SK-N-SH (cell line): Measurements from ENCODE around the gene MT2A. TPM values are rescaled to one million over a fixed set of nuclear protein-coding genes. Genes with fewer than 3 reads are reported as not detected.

Experiments
- CTCF ChIA-PET: fragments of 300-600, 350-600 bp; formaldehyde crosslinking; extraction: SDS; loops from one replicate; lab custom pipeline; 2021; lab: Yijun Ruan, JAX
- POLR2A ChIA-PET: fragments of 350-600 bp; sonication (Branson Sonifier 250); formaldehyde crosslinking; extraction: SDS; loops from one replicate; lab custom pipeline; 2020; ENCODE audit warnings: antibody characterized with exemption, inconsistent platforms; lab: Yijun Ruan, JAX
- DNase-seq: peaks from one replicate; pipeline ENCODE4 v3.0.0; 2012
- H2AFZ ChIP-seq: fragments of 200-600 bp; sonication (generic); 2 replicates; pipeline ENCODE4 v1.8.1; 2016; ENCODE audit warnings: antibody characterized with exemption, mild to moderate bottlenecking, low read depth
- H3F3A ChIP-seq: fragments of 200-600 bp; sonication (generic); replicated peaks from 2 replicates; pipeline ENCODE3; 2016; ENCODE audit warnings: antibody characterized with exemption, mild to moderate bottlenecking; ENCODE audit not compliant: insufficient read depth
- H3K27ac ChIP-seq, 2 experiments: fragments of 200-500 bp in 1 of 2; fragments of 200-600 bp in 1 of 2; sonication (Bioruptor generic) in 1 of 2; sonication (generic), shearing (Covaris generic) in 1 of 2; 2 replicates each; pipeline versions ENCODE4 v1.5.1 to v1.6.1; 2014 to 2016; ENCODE audit warnings: low read depth in 2 of 2, inconsistent platforms in 1 of 2, low read length in 1 of 2, mild to moderate bottlenecking in 1 of 2, mixed read lengths in 1 of 2
- H3K27me3 ChIP-seq: fragments of 200-600 bp; sonication (generic), shearing (Covaris generic); 2 replicates; pipeline ENCODE4 v1.6.1; 2016; ENCODE audit warnings: mixed run types; ENCODE audit not compliant: insufficient read depth
- H3K36me3 ChIP-seq, 2 experiments: fragments of 200-500 bp in 1 of 2; fragments of 200-600 bp in 1 of 2; sonication (Bioruptor generic) in 1 of 2; sonication (generic) in 1 of 2; replicated peaks in 1 of 2; 2 replicates each; pipeline versions ENCODE3 to v1.5.1; 2014 to 2016; ENCODE audit warnings: low read length in 1 of 2, mild to moderate bottlenecking in 1 of 2; ENCODE audit not compliant: insufficient read depth in 2 of 2, control insufficient read depth in 1 of 2
- H3K4me1 ChIP-seq, 2 experiments: fragments of 200-500 bp in 1 of 2; fragments of 200-600 bp in 1 of 2; sonication (Bioruptor generic) in 1 of 2; sonication (generic), shearing (Covaris generic) in 1 of 2; 2 replicates each; pipeline versions ENCODE4 v1.5.1 to v1.6.1; 2014 to 2016; ENCODE audit warnings: low read depth in 1 of 2, low read length in 1 of 2, mixed run types in 1 of 2; ENCODE audit not compliant: insufficient read depth in 2 of 2, control insufficient read depth in 1 of 2
- H3K4me2 ChIP-seq: fragments of 200-600 bp; sonication (generic), shearing (Covaris generic); 2 replicates; pipeline ENCODE4 v1.6.1; 2017; ENCODE audit warnings: mixed run types
- H3K4me3 ChIP-seq, 2 experiments: fragments of 200-500 bp in 1 of 2; fragments of 200-600 bp in 1 of 2; sonication (Bioruptor generic) in 1 of 2; sonication (generic), shearing (Covaris generic) in 1 of 2; 2 replicates each; pipeline versions ENCODE4 v1.5.1 to v1.8.1; 2014 to 2016; ENCODE audit warnings: low read depth in 2 of 2, inconsistent platforms in 1 of 2, low read length in 1 of 2, mild to moderate bottlenecking in 1 of 2, mixed read lengths in 1 of 2, moderate library complexity in 1 of 2
- H3K79me2 ChIP-seq: fragments of 200-600 bp; sonication (generic); 2 replicates; pipeline ENCODE4 v1.8.1; 2017; ENCODE audit warnings: mild to moderate bottlenecking; ENCODE audit not compliant: insufficient read depth
- H3K9ac ChIP-seq: fragments of 200-600 bp; sonication (generic); 2 replicates; pipeline ENCODE4 v1.6.1; 2017; ENCODE audit warnings: mixed run types
- H3K9me2 ChIP-seq: fragments of 200-600 bp; sonication (generic); 2 replicates; pipeline ENCODE4 v1.6.1; 2017; ENCODE audit warnings: mixed run types
- H3K9me3 ChIP-seq: fragments of 200-600 bp; sonication (generic); 2 replicates; pipeline ENCODE4 v1.6.1; 2017; ENCODE audit warnings: mixed run types, mild to moderate bottlenecking, moderate library complexity
- H4K20me1 ChIP-seq: fragments of 200-600 bp; sonication (generic); 2 replicates; pipeline ENCODE4 v1.6.1; 2017; ENCODE audit warnings: mild to moderate bottlenecking, mixed run types; ENCODE audit not compliant: insufficient read depth
- CHD2 ChIP-seq: fragments of 150-350 bp; IDR thresholded peaks from 2 replicates; pipeline ENCODE4 v1.6.1; 2018; ENCODE audit warnings: low read length; ENCODE audit not compliant: partially characterized antibody
- EZH2phosphoT487 ChIP-seq: fragments of 200-600 bp; sonication (generic); IDR thresholded peaks from 2 replicates; pipeline ENCODE4 v1.6.1; 2017; ENCODE audit warnings: low read depth, mixed run types, mild to moderate bottlenecking, antibody characterized with exemption, moderate library complexity, borderline replicate concordance
- FOSL2 ChIP-seq: IDR thresholded peaks from 2 replicates; pipeline ENCODE4 v1.4.0; 2012; ENCODE audit warnings: low read depth, mild to moderate bottlenecking, moderate library complexity, borderline replicate concordance
- FOXJ3 ChIP-seq: sonication (generic); formaldehyde crosslinking; IDR thresholded peaks from 2 replicates; pipeline ENCODE4 v1.5.1; 2020; ENCODE audit warnings: mild to moderate bottlenecking, missing genetic modification reagents
- GABPA ChIP-seq: IDR thresholded peaks from 2 replicates; pipeline ENCODE4 v1.4.0; 2012; ENCODE audit warnings: low read depth, mild to moderate bottlenecking
- MEF2A ChIP-seq: IDR thresholded peaks from 2 replicates; pipeline ENCODE4 v1.4.0; 2012; ENCODE audit warnings: low read depth, borderline replicate concordance
- MXI1 ChIP-seq: IDR thresholded peaks from 2 replicates; pipeline ENCODE4 v1.6.1; 2012; ENCODE audit warnings: mild to moderate bottlenecking, low read depth, low read length, improper control_type of control experiment
- NFIC ChIP-seq: IDR thresholded peaks from 2 replicates; pipeline ENCODE4 v1.4.0; 2012; ENCODE audit warnings: borderline replicate concordance
- NRF1 ChIP-seq: IDR thresholded peaks from 2 replicates; pipeline ENCODE4 v1.6.1; 2012; ENCODE audit warnings: low read depth, mild to moderate bottlenecking, low read length
- POLR2AphosphoS5 ChIP-seq: IDR thresholded peaks from 2 replicates; pipeline ENCODE4 v1.6.1; 2012; ENCODE audit warnings: low read depth, low read length
- REST ChIP-seq: IDR thresholded peaks from 2 replicates; pipeline ENCODE4 v1.6.1; 2012; ENCODE audit warnings: mild to moderate bottlenecking, low read depth, low read length, moderate library complexity
- RFX5 ChIP-seq: IDR thresholded peaks from 2 replicates; pipeline ENCODE4 v1.6.1; 2012; ENCODE audit warnings: mild to moderate bottlenecking, improper control_type of control experiment, low read length
- RXRA ChIP-seq: IDR thresholded peaks from 2 replicates; pipeline ENCODE4 v1.4.0; 2012; ENCODE audit warnings: low read depth, mild to moderate bottlenecking, borderline replicate concordance
- TCF12 ChIP-seq: IDR thresholded peaks from 2 replicates; pipeline ENCODE4 v1.4.0; 2012
- YY1 ChIP-seq: IDR thresholded peaks from 2 replicates; pipeline ENCODE4 v1.4.0; 2012; ENCODE audit warnings: low read depth, mild to moderate bottlenecking
- WGBS: methylation state at CpG from one replicate; pipeline ENCODE4 v1.1.6; 2017; ENCODE audit warnings: low lambda C conversion rate; 5-methylcytosine and 5-hydroxymethylcytosine counted together
- polyA plus RNA-seq, 3 experiments: library from polyadenylated mRNA; depleted of rRNA; stranded (reverse); fragments of >200 nt; gene quantifications; 2 replicates each; pipeline ENCODE4 v1.2.3, GENCODE V29; 2012

The MT2A gene
- polyA plus RNA-seq, 1 of the 3 experiments (the other 2 are of a cell fraction) = 133 TPM

- DNase-seq = no peak
- Histone ChIP-seq H3K9ac (no peak overlapping the region), H3K9me3 (no peaks in the 10 kb centered on the region), H3K36me3 (no peaks in the 10 kb centered on the region), H2AFZ (no peak overlapping the region), H4K20me1 (no peaks in the 10 kb centered on the region), H3K4me3 (no peak overlapping the region), H3K27ac (no peak overlapping the region), H3K79me2 (no peaks in the 10 kb centered on the region), H3K4me2 (no peak overlapping the region), H3K4me1 (peaks cover 0 to 8% of the 10 kb centered on the region in 2 experiments; a peak in 1 of 4 replicates), H3K9me2 (no peaks in the 10 kb centered on the region), H3F3A (no peaks in the 10 kb centered on the region), H3K27me3 (no peaks in the 10 kb centered on the region)
- ChIA-PET CTCF (interaction anchor here (0.6 to 0.8 kb wide), 2 partner anchors 10 to 19 kb away, joined by 3 read pairs; no protein-coding TSS in a partner anchor), POLR2A (no interaction called here)
- no peak for TF ChIP-seq CHD2
- no peak for TF ChIP-seq RFX5
- no peak for TF ChIP-seq GABPA
- TF ChIP-seq NFIC = no peak
- no peak for TF ChIP-seq RXRA
- TF ChIP-seq FOXJ3 = no peak
- TF ChIP-seq POLR2AphosphoS5 = no peak
- TF ChIP-seq YY1 = no peak
- no peak for TF ChIP-seq MEF2A
- TF ChIP-seq EZH2phosphoT487 = no peak
- no peak for TF ChIP-seq NRF1
- no peak for TF ChIP-seq TCF12
- WGBS = 79% methylated on average over 6 of the region's 6 CpGs
Observed at GRCh38 chr16:56593573-56594291, 14.7 kb upstream of the MT2A start.

- POLR2A ChIA-PET = no interaction called here
- H3K9ac ChIP-seq = no peak overlapping the region
Observed at GRCh38 chr16:56594292-56594619, 14.1 kb upstream of the MT2A start.

More at GRCh38 chr16:56594292-56594619, 14.1 kb upstream of the MT2A start:
- Histone ChIP-seq H3K27me3 (no peaks in the 10 kb centered on the region), H3F3A (no peaks in the 10 kb centered on the region), H3K79me2 (no peaks in the 10 kb centered on the region), H3K4me1 (peaks cover 0 to 5% of the 10 kb centered on the region in 2 experiments; a peak in 1 of 4 replicates), H2AFZ (no peak overlapping the region), H3K36me3 (no peaks in the 10 kb centered on the region), H3K27ac (no peak overlapping the region), H4K20me1 (no peaks in the 10 kb centered on the region), H3K9me3 (no peaks in the 10 kb centered on the region), H3K9me2 (no peaks in the 10 kb centered on the region), H3K4me3 (no peak overlapping the region), H3K4me2 (no peak overlapping the region)
- CTCF ChIA-PET = no interaction called here
- TF ChIP-seq FOSL2 (no peak), EZH2phosphoT487 (no peak), MXI1 (no peak), REST (no peak)
- WGBS = 85% methylated on average over 5 of the region's 5 CpGs
- DNase-seq = no peak
